ENCODE results near the gene SIPA1L3.

SIPA1L3 gene

DNA sequence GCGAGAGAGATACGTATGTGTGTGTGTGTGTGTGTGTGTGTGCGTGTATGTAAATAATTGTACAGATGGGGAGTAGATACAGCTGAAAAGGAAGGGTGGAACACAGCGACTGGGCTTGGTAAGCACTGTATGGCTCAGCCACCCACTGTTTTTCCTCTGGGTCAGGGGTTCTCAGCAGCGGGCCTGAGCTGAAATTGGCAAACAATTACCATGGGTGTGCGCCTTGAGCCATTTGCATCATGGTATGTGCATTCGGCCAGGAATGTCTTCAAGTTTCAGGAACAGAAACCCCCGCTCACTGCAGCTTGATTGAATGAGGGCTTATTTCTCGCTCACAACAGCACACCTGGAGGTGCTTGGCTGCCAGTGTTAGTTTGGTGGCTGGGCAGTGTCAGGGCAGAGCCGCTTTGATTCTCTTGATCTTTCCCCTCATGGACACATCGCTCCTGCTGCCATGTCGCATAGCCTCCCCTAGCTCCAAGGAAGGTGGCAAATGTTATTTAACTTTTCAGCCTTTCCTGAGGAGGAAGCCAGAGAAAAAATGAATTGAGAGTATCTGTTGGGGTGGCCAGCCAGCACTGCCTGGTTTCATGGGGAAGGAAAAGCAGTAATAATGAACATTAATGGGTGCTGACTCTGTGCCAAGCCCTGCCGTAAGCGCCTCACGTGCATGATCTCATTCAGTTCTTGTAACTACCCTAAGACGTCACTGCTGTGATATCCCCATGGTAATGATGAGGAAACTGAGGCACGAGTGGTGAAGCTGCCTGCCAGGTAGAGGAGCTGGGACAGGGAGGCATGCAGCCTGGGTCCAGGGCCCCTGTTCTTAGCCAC is 126.9 kb downstream of the SIPA1L3 start:
- peak; percentile 69 for DNase-seq (ENCODE audit: low spot score)
- in situ Hi-C loops (cut with MboI; ENCODE audit: low pct_unique_long_range_greater_than_20kb, low sequenced_read_pairs, unreplicated experiment): loop anchor here (25.0 kb wide), 1 partner anchor 122 kb away; the partner anchor contains the start of genes SIPA1L3 and WDR87

DNA sequence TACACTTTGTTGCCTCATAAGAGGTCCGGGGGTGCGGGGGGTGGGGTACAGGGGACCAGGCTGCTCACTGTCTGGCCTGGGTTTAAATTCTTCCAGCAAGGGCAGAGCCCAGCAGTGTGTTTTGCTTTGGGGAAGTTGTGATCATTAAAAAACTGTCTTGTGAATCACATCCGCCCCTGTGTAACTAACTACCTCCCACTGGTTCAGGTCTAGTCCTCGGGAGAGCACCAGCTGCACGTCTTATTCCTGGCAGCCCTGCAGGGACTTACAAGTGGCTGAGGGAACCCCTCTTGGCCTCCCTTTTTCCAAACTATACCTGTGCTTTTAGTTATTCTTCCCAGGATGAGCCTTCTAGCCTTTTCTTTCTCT is 127.5 kb downstream of the SIPA1L3 start:
- DNase-seq (ENCODE audit: low spot score): peak; percentile 42
- TF ChIP-seq, protein P1, sequence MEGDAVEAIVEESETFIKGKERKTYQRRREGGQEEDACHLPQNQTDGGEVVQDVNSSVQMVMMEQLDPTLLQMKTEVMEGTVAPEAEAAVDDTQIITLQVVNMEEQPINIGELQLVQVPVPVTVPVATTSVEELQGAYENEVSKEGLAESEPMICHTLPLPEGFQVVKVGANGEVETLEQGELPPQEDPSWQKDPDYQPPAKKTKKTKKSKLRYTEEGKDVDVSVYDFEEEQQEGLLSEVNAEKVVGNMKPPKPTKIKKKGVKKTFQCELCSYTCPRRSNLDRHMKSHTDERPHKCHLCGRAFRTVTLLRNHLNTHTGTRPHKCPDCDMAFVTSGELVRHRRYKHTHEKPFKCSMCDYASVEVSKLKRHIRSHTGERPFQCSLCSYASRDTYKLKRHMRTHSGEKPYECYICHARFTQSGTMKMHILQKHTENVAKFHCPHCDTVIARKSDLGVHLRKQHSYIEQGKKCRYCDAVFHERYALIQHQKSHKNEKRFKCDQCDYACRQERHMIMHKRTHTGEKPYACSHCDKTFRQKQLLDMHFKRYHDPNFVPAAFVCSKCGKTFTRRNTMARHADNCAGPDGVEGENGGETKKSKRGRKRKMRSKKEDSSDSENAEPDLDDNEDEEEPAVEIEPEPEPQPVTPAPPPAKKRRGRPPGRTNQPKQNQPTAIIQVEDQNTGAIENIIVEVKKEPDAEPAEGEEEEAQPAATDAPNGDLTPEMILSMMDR (IDR thresholded peaks at IDR 0.05; ENCODE audit: extremely low read depth, insufficient read depth, missing control alignments): no peak
- in situ Hi-C loops (cut with MboI; ENCODE audit: low pct_unique_long_range_greater_than_20kb, low sequenced_read_pairs, unreplicated experiment): loop anchor here (25.0 kb wide), 1 partner anchor 122 kb away; the partner anchor contains the start of genes SIPA1L3 and WDR87

More for the DNA sequence above, 126.9 kb downstream of the SIPA1L3 start:
- TF ChIP-seq, protein P1 (IDR thresholded peaks at IDR 0.05; ENCODE audit: extremely low read depth, insufficient read depth, missing control alignments): peak; percentile 24

DNA sequence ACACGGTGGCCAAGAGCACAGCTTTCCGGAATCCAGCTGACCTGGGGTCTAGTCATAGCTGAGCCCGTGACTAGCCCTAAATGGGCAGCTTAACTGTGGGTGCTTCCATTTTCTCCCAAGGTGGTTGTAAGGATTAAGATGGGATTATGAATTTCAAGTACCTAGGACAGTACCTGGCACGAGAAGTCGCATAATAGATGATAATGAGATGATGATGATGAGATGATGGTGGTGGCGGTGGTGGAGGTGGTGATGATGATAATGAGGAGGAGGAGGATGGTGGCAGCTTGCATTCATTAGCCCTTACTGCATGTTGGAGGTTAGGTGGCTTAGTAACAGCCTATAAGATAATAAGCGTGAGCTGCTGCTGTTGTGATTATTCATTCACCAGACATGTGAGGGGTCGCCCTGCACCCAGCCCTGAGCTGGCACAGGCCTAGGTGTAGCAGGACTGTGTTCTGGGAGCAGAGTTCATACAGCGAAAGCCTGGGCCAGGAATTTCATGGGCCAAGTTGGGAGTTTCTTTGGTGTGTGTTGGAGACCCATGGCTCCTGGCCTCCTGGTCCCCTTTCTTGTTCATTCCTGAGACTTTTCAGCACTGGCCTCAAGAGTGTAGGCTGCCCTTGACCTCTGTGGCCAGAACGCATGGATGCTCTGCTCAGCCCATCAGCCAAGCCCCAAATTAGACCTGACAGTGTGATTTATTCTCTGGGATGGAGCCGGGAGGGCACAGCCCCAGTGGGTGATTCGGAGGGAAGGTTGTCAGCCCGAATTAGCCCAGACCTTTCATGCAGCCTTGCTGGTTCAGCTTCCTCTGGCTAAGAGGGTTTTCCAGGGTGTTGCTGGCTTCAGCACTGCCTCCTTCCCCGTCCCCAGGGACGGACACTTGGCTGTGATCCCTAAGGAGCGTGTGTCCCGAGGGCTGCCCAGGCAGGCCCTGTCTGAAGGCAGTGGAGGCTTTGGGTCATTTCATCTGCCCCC is 128.8 kb downstream of the SIPA1L3 start:
- TF ChIP-seq, protein P1 (IDR thresholded peaks at IDR 0.05; ENCODE audit: extremely low read depth, insufficient read depth, missing control alignments): no peak
- in situ Hi-C loops (cut with MboI; ENCODE audit: low pct_unique_long_range_greater_than_20kb, low sequenced_read_pairs, unreplicated experiment): loop anchor here (25.0 kb wide), 1 partner anchor 124 kb away; the partner anchor contains the start of genes SIPA1L3 and WDR87
- DNase-seq (ENCODE audit: low spot score): no peak

DNA sequence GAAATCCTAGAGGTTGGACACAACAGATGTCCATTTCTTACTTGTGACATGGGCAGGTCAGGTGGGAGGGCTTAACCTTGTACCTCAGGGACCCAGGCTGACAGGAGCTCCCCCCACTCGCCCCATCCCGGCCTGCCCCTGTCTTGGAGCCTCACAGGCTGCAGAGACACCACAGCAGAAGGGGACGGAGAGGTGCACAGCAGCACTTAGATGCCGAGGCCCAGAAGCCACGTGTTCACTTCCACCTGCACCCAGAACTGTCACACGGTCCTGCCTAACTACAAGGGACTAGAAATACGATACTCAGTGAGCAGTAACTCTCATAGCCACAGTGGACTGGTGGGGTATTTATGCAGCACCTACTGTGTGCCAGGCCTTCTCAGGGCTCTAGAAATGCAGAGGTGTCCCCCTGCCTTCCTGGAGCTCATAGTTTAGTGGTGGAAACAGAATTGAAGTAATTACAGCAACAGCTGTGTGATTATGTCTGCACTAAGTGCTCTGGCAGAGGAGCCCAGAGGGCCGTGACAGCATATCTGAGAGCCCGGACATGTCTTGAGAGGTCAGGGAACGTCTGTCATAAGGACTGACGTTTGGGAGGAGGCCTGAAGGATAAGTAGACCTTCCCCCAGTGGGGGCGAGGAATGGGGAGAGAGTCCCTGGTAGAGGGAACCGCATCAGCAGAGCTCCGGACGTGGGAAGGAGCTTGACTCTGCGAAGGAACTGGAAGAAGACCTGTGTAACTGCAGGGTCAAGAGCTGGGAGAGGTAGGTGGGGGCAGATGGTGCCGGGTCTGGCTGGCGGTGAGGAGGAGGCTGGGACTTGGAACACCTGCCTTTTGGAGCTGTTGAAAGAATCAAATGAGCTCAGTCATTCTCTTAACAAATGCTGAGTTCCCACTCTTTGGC is 130.0 kb downstream of the SIPA1L3 start:
- no peak for DNase-seq (ENCODE audit: low spot score)
- in situ Hi-C loops (cut with MboI; ENCODE audit: low pct_unique_long_range_greater_than_20kb, low sequenced_read_pairs, unreplicated experiment): loop anchor here (25.0 kb wide), 1 partner anchor 125 kb away; the partner anchor contains the start of genes SIPA1L3 and WDR87
- TF ChIP-seq, protein P1 (IDR thresholded peaks at IDR 0.05; ENCODE audit: extremely low read depth, insufficient read depth, missing control alignments): no peak

DNA sequence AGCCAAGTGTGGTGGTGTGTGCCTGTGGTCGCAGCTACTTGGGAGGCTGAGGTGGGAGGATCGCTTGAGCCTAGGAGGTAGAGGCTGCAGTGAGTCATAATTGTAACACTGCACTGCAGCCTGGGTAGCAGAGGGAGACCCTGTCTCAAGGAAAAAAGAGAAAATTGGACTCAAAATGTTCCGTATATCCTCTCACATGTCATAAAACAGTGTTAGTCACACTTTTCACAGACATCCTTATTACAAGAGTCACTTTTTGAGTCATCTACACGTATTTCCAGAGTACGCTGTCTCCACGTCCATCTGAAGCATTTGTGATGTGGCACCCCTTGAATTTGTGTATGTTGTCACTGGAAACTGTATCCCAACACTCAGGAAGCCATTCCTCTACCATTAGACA is 133.0 kb downstream of the SIPA1L3 start:
- in situ Hi-C loops (cut with MboI; ENCODE audit: low pct_unique_long_range_greater_than_20kb, low sequenced_read_pairs, unreplicated experiment): loop anchor here (25.0 kb wide), 1 partner anchor 128 kb away; the partner anchor contains the start of genes SIPA1L3 and WDR87
- TF ChIP-seq, protein P1 (IDR thresholded peaks at IDR 0.05; ENCODE audit: extremely low read depth, insufficient read depth, missing control alignments): no peak
- no peak for DNase-seq (ENCODE audit: low spot score)

Measured in GM13977 (cell line).